Skeletal muscle tissue (tissue), 1 donor: Measurements from ENCODE around the gene NR4A3. TPM values are rescaled to one million over a fixed set of nuclear protein-coding genes. Genes with fewer than 3 reads are reported as not detected.

Source experiments
- total RNA-seq: library from RNA; depleted of rRNA; stranded (reverse); fragments of >200 nt; gene quantifications from one replicate; pipeline ENCODE4 v1.2.3, GENCODE V29; 2014

Gene NR4A3
- total RNA-seq, 1 donor from 2014 or later = 2.1 TPM

Other genes with a start within 250 kb of the NR4A3 start
- 18.3 TPM for gene STX17, start 84.8 kb downstream of the NR4A3 start, total RNA-seq